Posterior cingulate gyrus (tissue), 11 donors: Measurements from ENCODE around the gene NCKAP5.
A peak's percentile ranks its signal among the peaks of the same experiment; 100 is the strongest.

Experiments used
- DNase-seq, 10 donors: peaks; one replicate each; pipeline versions ENCODE4 v3.0.0 to v3.0.0-alpha.2; 2020 to 2021; ENCODE audit warnings: mixed read lengths in 3 of 10
- intact Hi-C: fragments of 100-400 bp; cut with DNase I; formaldehyde crosslinking; loops from one replicate; pipeline ENCODE4 v1.15.1; 2023

The NCKAP5 gene

DNA sequence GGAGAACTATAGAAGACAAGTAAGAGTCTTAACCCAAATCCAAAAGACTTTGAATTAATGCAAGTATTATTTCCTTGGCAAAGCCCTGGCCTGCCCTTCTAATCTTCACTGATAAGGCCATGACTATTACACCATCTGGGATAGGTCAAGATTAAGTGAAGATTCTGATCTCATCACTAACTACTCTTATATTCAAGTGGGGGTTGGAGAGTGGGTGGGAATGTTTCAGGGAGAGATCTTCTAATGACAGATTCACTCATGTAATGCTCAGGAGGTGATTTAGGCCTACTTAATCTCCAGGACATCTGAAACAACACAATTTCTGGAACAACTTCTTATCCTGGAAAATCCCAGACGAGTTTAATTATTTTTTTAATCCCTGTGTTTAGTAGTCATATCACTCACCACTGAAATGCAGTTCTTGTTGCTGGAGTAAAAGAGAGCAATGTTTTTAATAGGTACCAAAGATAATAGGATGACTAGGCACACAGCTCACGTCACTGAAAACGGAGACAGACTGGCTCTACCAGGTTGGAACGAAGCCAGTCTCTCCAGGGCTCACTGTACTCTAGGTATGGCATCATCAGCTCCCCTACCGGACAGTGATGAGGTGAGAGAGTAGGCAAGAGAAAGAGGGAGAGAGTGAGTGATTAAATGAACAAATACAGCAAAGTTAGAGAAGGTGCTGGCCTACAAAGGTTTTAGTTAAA is 133.1 kb downstream of the NCKAP5 start:
- intact Hi-C loops, result no loop called here
- DNase-seq, result no peak

DNA sequence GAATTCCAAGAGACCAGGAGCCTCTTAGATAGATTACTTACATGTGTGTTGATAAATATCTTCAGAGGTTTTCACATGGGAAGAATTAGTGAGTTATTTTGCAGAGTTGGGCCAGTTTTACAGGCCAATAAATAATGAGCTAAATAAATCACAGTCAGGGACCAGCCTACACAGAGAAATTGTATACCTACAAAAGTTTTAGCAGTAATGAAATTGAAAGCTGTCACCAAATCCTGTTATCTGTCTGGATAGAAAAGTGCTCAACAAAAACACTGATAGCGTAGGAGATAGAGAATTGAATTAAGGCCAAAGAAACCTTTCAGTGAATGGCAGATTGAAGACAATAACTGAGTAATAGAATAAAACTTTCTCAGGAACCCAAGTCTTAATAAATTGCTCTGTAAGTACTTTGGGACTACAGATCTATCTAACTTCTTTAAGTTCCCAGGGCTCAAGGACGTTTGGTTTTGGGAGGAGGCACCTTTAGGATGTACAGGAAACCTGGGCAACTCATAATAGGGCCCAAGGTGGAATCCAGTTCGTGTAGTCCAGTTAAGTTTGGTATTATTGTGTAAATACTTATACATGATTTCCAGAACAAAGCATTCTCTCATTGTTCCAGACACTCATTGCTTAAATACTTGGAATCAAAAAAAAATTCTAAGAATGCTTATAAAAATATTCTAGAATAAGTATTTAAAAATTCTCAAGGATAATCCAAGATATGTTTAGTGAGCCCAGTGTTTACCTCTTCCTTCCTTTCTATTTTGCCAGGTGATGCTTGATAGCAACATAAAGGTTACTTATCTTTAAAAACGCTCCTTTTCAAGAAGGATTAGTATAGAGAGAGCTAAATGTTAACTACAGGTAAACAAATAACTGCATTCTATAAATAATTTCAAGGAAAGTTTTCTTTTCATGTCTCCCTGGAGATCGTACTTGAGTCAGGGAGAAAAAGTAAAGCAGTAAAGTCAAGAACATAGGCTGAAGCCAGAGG is 134.5 kb downstream of the NCKAP5 start:
- no peak for DNase-seq
- intact Hi-C loops, result no loop called here

GRCh38 chr2:133432778-133433177 is 135.5 kb downstream of the NCKAP5 start:
- intact Hi-C loops, result no loop called here
- DNase-seq, result no peak

DNA sequence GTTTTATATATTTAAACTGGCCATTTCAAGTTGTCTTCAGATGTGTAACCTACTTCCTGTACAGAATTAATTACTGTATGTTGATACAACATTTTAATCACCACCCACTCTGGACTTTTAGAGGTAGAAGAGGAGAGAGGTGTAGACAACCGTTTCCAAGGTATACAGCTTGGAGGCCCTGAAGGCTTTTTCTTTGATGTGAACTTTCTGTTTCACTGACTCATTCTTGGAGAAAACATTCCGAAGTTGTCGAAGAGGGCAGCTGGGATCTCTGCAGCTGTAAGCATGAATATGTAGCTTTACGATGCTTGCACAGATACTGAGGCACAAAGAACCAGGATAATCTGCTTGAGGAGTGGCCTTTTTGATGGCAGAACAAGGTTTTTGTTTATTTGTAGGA is 137.0 kb downstream of the NCKAP5 start:
- intact Hi-C loops, result no loop called here
- no peak for DNase-seq

GRCh38 chr2:133426791-133427190 is 141.5 kb downstream of the NCKAP5 start:
- DNase-seq, result no peak

GRCh38 chr2:133425612-133426011 is 142.7 kb downstream of the NCKAP5 start:
- DNase-seq, result no peak
- intact Hi-C loops, result no loop called here

More at GRCh38 chr2:133426791-133427190, 141.5 kb downstream of the NCKAP5 start:
- intact Hi-C loops, result no loop called here

DNA sequence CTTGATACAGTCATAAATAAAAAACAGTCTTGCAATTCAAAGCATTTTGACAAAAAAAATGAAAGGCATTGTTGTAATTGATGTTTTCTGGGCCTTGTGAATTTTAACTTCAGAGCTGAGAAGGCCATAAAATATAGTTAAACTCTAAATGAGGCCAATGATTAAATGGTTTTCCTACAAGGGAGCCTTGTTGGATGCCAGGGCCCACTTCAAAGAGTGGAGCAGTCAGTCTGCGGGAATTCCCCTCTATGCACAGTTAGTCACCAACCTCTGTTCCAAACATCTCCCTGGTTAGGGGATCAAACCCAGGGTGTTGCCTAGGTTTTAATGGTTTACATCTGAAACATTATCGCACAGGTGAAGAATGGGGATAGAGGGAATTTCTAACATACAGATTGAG is 143.4 kb downstream of the NCKAP5 start:
- intact Hi-C loops, result no loop called here
- DNase-seq, result no peak

GRCh38 chr2:133422931-133423351 is 145.3 kb downstream of the NCKAP5 start:
- no peak for DNase-seq
- intact Hi-C loops, result no loop called here

DNA sequence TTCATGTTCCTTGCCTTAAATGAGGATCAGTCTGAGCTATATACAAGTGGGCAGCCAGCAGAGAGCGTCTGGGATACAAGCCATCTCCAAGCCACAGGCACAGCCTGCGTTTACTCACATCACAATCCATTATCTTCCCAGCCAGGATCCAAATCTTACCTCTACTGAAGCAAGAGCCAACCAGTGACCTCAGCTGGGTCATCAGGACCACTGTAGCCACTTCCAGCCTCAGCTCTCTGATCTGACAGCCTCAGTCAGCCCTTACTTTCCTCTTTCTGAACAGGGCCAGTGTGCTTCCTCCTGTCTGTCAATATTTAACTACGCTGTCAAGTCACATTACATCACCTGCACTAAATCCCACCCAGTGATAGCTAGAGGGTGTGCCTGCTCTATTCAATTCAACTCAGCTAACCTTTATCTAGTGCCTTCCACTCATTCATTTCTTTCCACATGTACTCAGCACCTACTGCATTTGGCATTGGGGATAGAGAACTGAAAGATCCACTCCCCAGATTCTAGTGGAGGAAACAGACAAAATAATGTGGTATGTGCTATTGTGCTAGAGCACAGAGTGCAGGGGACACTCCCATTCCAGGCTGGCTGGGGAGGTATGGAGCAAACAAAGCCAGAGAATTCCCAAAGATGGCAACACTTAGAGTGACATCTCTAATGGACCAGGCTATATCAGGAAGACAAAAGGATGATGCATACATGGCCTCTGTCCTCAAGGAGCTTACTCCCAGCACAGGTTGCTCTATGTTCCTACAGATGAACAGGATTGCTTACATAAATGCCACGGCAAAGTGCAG is 146.5 kb downstream of the NCKAP5 start:
- intact Hi-C loops, result no loop called here

DNA sequence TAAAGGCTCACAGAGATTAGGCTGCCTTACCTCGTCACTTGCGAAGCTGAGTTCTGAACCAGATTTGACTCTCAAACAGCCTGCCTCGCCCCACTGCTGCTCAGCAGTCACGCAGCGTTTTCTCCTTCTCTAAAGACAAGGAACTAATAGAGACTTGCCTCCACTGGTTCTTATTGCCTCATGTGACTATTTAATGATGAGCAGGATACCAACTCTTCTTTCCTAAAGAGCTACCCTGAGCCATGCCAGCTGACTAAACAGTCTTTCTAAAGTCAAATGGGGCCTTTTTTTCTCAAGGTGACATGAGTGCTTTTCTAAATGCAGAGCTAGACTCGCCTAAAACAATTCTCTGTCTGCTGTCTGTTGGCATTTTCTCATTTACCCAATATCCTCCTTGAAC is 147.5 kb downstream of the NCKAP5 start:
- DNase-seq, result no peak

More for the DNA sequence above, 146.5 kb downstream of the NCKAP5 start:
- peak in 6 of 10 donors; percentile 9 to 81 (median 28) for DNase-seq

DNA sequence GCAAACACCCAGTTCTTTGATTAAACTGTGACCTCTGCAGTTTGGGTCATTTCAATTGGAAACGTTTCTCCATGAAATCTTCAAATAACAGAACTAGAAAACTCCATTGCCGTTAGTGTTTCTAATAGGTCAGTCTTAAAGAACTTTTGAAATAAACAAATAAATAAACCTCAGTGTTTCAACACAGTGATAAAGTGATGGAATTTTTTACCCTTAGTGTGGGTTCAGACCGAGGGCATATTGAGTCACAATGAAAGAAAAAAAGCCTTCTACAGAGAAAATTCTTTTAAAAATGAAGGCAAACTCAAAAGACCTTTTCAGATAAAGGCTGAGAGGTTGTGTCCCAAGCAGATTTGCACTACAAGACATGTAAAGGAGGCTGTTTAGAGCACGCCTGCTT is 149.6 kb downstream of the NCKAP5 start:
- DNase-seq, result no peak
- intact Hi-C loops, result loop anchor here (10.0 kb wide), 1 partner anchor 146 kb away; the partner anchor contains the start of gene NCKAP5

More for the DNA sequence above, 147.5 kb downstream of the NCKAP5 start:
- intact Hi-C loops, result no loop called here

GRCh38 chr2:133418021-133418420 is 150.2 kb downstream of the NCKAP5 start:
- no peak for DNase-seq
- intact Hi-C loops, result loop anchor here (10.0 kb wide), 1 partner anchor 147 kb away; the partner anchor contains the start of gene NCKAP5

DNA sequence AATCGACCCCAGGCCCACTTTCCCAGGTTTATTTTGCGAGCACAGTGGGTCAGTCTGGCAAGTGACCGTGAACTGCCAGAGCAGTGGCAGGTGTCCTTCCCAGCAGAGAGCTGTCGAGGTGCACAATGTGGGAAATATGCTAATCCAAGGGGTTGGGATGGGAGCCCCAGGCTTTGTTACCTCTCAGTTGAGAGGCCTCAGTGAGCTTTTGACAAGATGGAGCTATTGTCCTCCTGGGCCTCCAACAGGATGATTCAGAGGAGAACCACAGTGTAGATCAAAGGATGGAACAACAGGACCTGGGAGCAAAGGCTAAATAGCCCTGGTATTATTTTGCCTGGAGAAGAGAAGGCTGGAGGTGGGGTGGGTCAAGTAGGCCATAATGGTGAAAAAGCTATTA is 150.8 kb downstream of the NCKAP5 start:
- DNase-seq, result no peak
- intact Hi-C loops, result loop anchor here (10.0 kb wide), 1 partner anchor 147 kb away; the partner anchor contains the start of gene NCKAP5

- intact Hi-C loops, result loop anchor here (10.0 kb wide), 1 partner anchor 148 kb away; the partner anchor contains the start of gene NCKAP5
- DNase-seq, result no peak
These were observed 151.5 kb downstream of the NCKAP5 start for GRCh38 chr2:133416736-133417135.

- DNase-seq, result no peak
- intact Hi-C loops, result loop anchor here (10.0 kb wide), 1 partner anchor 149 kb away; the partner anchor contains the start of gene NCKAP5
These were observed 152.1 kb downstream of the NCKAP5 start for GRCh38 chr2:133416146-133416545.

GRCh38 chr2:133415210-133415876 is 152.9 kb downstream of the NCKAP5 start:
- peak in 4 of 10 donors; percentile 13 to 79 (median 37) for DNase-seq
- intact Hi-C loops, result loop anchor here (10.0 kb wide), 1 partner anchor 149 kb away; the partner anchor contains the start of gene NCKAP5

GRCh38 chr2:133414486-133415209 is 153.6 kb downstream of the NCKAP5 start:
- intact Hi-C loops, result loop anchor here (10.0 kb wide), 1 partner anchor 150 kb away; the partner anchor contains the start of gene NCKAP5
- no peak for DNase-seq

- intact Hi-C loops, result loop anchor here (10.0 kb wide), 1 partner anchor 151 kb away; the partner anchor contains the start of gene NCKAP5
- no peak for DNase-seq
These were observed 154.4 kb downstream of the NCKAP5 start for GRCh38 chr2:133413863-133414262.
